DND-41 (cell line): Measurements from ENCODE around the gene RASGRP3.

Source experiments
- CTCF ChIP-seq: IDR thresholded peaks from 2 replicates; pipeline ENCODE4 v1.5.1; 2012; ENCODE audit warnings: borderline replicate concordance, low read length, moderate library complexity, mild to moderate bottlenecking; ENCODE audit not compliant: poor library complexity, severe bottlenecking; ENCODE audit errors: extremely low read depth
- EZH2 ChIP-seq: IDR thresholded peaks from 3 replicates; pipeline ENCODE4 v1.6.1; 2012; ENCODE audit warnings: borderline replicate concordance, low read depth, mild to moderate bottlenecking, moderate library complexity, low read length, inconsistent platforms; ENCODE audit not compliant: severe bottlenecking

GRCh38 chr2:33467413-33467812 lies 9.0 kb upstream of the RASGRP3 start:
- TF ChIP-seq CTCF, result no peak
- no peak for TF ChIP-seq EZH2
